ENCODE data around the gene SEC24D. TPM values are rescaled to one million over a fixed set of nuclear protein-coding genes. Genes with fewer than 3 reads are reported as not detected.
"Not testable (repeated sequence)": the region's sequence is repeated elsewhere in the genome, so short reads cannot be mapped to it uniquely, and the experiment has no call there.

SEC24D gene
- total RNA-seq: 10 to 100 TPM; 40.3 to 40.6 TPM

GRCh38 chr4:118835571-118836300 lies at the start of gene SEC24D:
TSS of gene SEC24D (minus strand) at chr4:118836126. CDS start at chr4:118833696, 2,430 bp downstream.
- peak within 1 kb of the TSS; percentile 97 for H3K27ac Mint-ChIP-seq
- H3K27me3 Mint-ChIP-seq: no peaks in the 10 kb centered on the region
- H3K36me3 Mint-ChIP-seq: peaks cover 23% of the 10 kb centered on the region
- CTCF ChIA-PET: interaction anchor here (1.5 kb wide), 1 partner anchor 15 kb away, joined by 10 read pairs; no protein-coding TSS in a partner anchor
- H3K4me3 Mint-ChIP-seq: peak within 1 kb of the TSS; percentile 99
- H3K9me3 Mint-ChIP-seq (ENCODE audit: low read depth): no peaks in the 10 kb centered on the region
- peaks cover 34% of the 10 kb centered on the region for H3K4me1 Mint-ChIP-seq
- ATAC-seq: peak; percentile 90
- peak; percentile 89 for DNase-seq

- CTCF ChIA-PET: interaction anchor here (1.0 kb wide), 1 partner anchor 110 kb away, joined by 5 read pairs; no protein-coding TSS in a partner anchor
Observed at GRCh38 chr4:118884716-118885115, 48.8 kb upstream of the SEC24D start.

GRCh38 chr4:118883861-118884260 lies 47.9 kb upstream of the SEC24D start:
- ATAC-seq (no peak), DNase-seq (no peak)
- CTCF ChIA-PET: interaction anchor here (1.1 to 1.3 kb wide), 2 partner anchors 112 to 141 kb away, joined by 3 to 4 read pairs; no protein-coding TSS in a partner anchor
- Mint-ChIP-seq H3K4me1 (peaks cover 3% of the 10 kb centered on the region), H3K9me3 (ENCODE audit: low read depth) (no peaks in the 10 kb centered on the region), H3K27ac (no peak overlapping the region), H3K36me3 (no peaks in the 10 kb centered on the region), H3K4me3 (no peak overlapping the region), H3K27me3 (peaks cover 27% of the 10 kb centered on the region)

More at GRCh38 chr4:118884716-118885115, 48.8 kb upstream of the SEC24D start:
- peaks cover 9% of the 10 kb centered on the region for H3K4me1 Mint-ChIP-seq
- no peak for ATAC-seq
- H3K36me3 Mint-ChIP-seq: no peaks in the 10 kb centered on the region
- peaks cover 33% of the 10 kb centered on the region for H3K27me3 Mint-ChIP-seq
- no peak overlapping the region for H3K27ac Mint-ChIP-seq
- no peak overlapping the region for H3K4me3 Mint-ChIP-seq
- no peak for DNase-seq
- no peaks in the 10 kb centered on the region for H3K9me3 Mint-ChIP-seq (ENCODE audit: low read depth)

GRCh38 chr4:118881512-118882146 lies 45.7 kb upstream of the SEC24D start:
- H3K4me1 Mint-ChIP-seq: no peaks in the 10 kb centered on the region
- peaks cover 9% of the 10 kb centered on the region for H3K27me3 Mint-ChIP-seq
- no peak overlapping the region for H3K27ac Mint-ChIP-seq
- H3K36me3 Mint-ChIP-seq: no peaks in the 10 kb centered on the region
- DNase-seq: no peak
- H3K4me3 Mint-ChIP-seq: no peak overlapping the region
- no peak for ATAC-seq
- H3K9me3 Mint-ChIP-seq (ENCODE audit: low read depth): no peaks in the 10 kb centered on the region
- CTCF ChIA-PET: no interaction called here

- no peak for DNase-seq
- peaks cover 5% of the 10 kb centered on the region for H3K27me3 Mint-ChIP-seq
- ATAC-seq: no peak
- CTCF ChIA-PET: interaction anchor here (1.6 kb wide), 1 partner anchor 108 kb away, joined by 4 read pairs; no protein-coding TSS in a partner anchor
- no peaks in the 10 kb centered on the region for H3K36me3 Mint-ChIP-seq
- no peak overlapping the region for H3K4me3 Mint-ChIP-seq
- no peaks in the 10 kb centered on the region for H3K4me1 Mint-ChIP-seq
- no peak overlapping the region for H3K27ac Mint-ChIP-seq
- no peaks in the 10 kb centered on the region for H3K9me3 Mint-ChIP-seq (ENCODE audit: low read depth)
Observed at GRCh38 chr4:118879409-118879808, 43.5 kb upstream of the SEC24D start.

GRCh38 chr4:118878507-118878906 lies 42.6 kb upstream of the SEC24D start:
- H3K4me1 Mint-ChIP-seq, H3K27me3 Mint-ChIP-seq, H3K36me3 Mint-ChIP-seq: not testable (repeated sequence)

GRCh38 chr4:118877797-118878196 lies 41.9 kb upstream of the SEC24D start:
- Mint-ChIP-seq H3K36me3 (no peaks in the 10 kb centered on the region), H3K27ac (no peak overlapping the region), H3K27me3 (peaks cover 8% of the 10 kb centered on the region), H3K9me3 (ENCODE audit: low read depth) (no peaks in the 10 kb centered on the region), H3K4me1 (no peaks in the 10 kb centered on the region), H3K4me3 (no peak overlapping the region)
- ATAC-seq: no peak
- CTCF ChIA-PET: interaction anchor here (1.1 kb wide), 1 partner anchor 108 kb away, joined by 3 read pairs; no protein-coding TSS in a partner anchor
- no peak for DNase-seq

More at GRCh38 chr4:118878507-118878906, 42.6 kb upstream of the SEC24D start:
- H3K27ac Mint-ChIP-seq; H3K9me3 Mint-ChIP-seq (ENCODE audit: low read depth); DNase-seq; H3K4me3 Mint-ChIP-seq; ATAC-seq: not testable (repeated sequence)
- CTCF ChIA-PET: interaction anchor here (1.6 kb wide), 1 partner anchor 107 kb away, joined by 4 read pairs; no protein-coding TSS in a partner anchor

- ATAC-seq: no peak
- CTCF ChIA-PET: interaction anchor here (1.0 kb wide), 1 partner anchor 169 kb away, joined by 3 read pairs; no protein-coding TSS in a partner anchor
- no peaks in the 10 kb centered on the region for H3K9me3 Mint-ChIP-seq (ENCODE audit: low read depth)
Observed at GRCh38 chr4:118872181-118872580, 36.3 kb upstream of the SEC24D start.

GRCh38 chr4:118869808-118870342 lies 33.9 kb upstream of the SEC24D start:
- H3K36me3 Mint-ChIP-seq: no peaks in the 10 kb centered on the region
- CTCF ChIA-PET: no interaction called here

More at GRCh38 chr4:118872181-118872580, 36.3 kb upstream of the SEC24D start:
- DNase-seq: no peak
- Mint-ChIP-seq H3K4me3 (no peak overlapping the region), H3K27me3 (peaks cover 11% of the 10 kb centered on the region), H3K27ac (no peak overlapping the region), H3K36me3 (no peaks in the 10 kb centered on the region), H3K4me1 (peaks cover 6% of the 10 kb centered on the region)

GRCh38 chr4:118867311-118868067 lies 31.6 kb upstream of the SEC24D start:
- Mint-ChIP-seq H3K4me3 (no peak overlapping the region), H3K36me3 (no peaks in the 10 kb centered on the region), H3K4me1 (peaks cover 6% of the 10 kb centered on the region), H3K27ac (no peak overlapping the region), H3K9me3 (ENCODE audit: low read depth) (no peaks in the 10 kb centered on the region), H3K27me3 (peaks cover 3% of the 10 kb centered on the region)
- DNase-seq (no peak), ATAC-seq (no peak)
- CTCF ChIA-PET: no interaction called here

More at GRCh38 chr4:118869808-118870342, 33.9 kb upstream of the SEC24D start:
- H3K4me3 Mint-ChIP-seq: no peak overlapping the region
- ATAC-seq (no peak), DNase-seq (no peak)
- H3K27me3 Mint-ChIP-seq: peaks cover 11% of the 10 kb centered on the region
- no peak overlapping the region for H3K27ac Mint-ChIP-seq
- peaks cover 6% of the 10 kb centered on the region for H3K4me1 Mint-ChIP-seq
- no peaks in the 10 kb centered on the region for H3K9me3 Mint-ChIP-seq (ENCODE audit: low read depth)

- Mint-ChIP-seq H3K27me3 (peaks cover 5% of the 10 kb centered on the region), H3K9me3 (ENCODE audit: low read depth) (no peaks in the 10 kb centered on the region), H3K4me1 (peaks cover 6% of the 10 kb centered on the region), H3K4me3 (no peak overlapping the region), H3K36me3 (no peaks in the 10 kb centered on the region), H3K27ac (no peak overlapping the region)
- ATAC-seq (no peak), DNase-seq (no peak)
- CTCF ChIA-PET: no interaction called here
Observed at GRCh38 chr4:118866442-118866841, 30.5 kb upstream of the SEC24D start.

GRCh38 chr4:118865091-118865708 lies 29.3 kb upstream of the SEC24D start:
- DNase-seq (no peak), ATAC-seq (peak; percentile 57)
- CTCF ChIA-PET: interaction anchor here (0.6 to 2.2 kb wide), 14 partner anchors 9 to 93 kb away, joined by 3 to 8 read pairs (median 5); partner anchors contain the start of gene SYNPO2
- Mint-ChIP-seq H3K9me3 (ENCODE audit: low read depth) (no peaks in the 10 kb centered on the region), H3K27me3 (peaks cover 5% of the 10 kb centered on the region), H3K4me3 (no peak overlapping the region), H3K36me3 (no peaks in the 10 kb centered on the region), H3K4me1 (peaks cover 6% of the 10 kb centered on the region), H3K27ac (no peak overlapping the region)
